ELF-1 (cell line): ENCODE results near the gene SLC15A3.
A peak's percentile ranks its signal among the peaks of the same experiment; 100 is the strongest.

Experiments used
- DNase-seq: peaks from one replicate; pipeline ENCODE4 v3.0.0-alpha.2; 2016; ENCODE audit warnings: low read depth, low spot score

SLC15A3 gene

GRCh38 chr11:60946601-60947264 is 5.2 kb downstream of the SLC15A3 start:
- no peak for DNase-seq

- no peak for DNase-seq
These were observed 6.7 kb downstream of the SLC15A3 start for GRCh38 chr11:60945295-60945667.

DNA sequence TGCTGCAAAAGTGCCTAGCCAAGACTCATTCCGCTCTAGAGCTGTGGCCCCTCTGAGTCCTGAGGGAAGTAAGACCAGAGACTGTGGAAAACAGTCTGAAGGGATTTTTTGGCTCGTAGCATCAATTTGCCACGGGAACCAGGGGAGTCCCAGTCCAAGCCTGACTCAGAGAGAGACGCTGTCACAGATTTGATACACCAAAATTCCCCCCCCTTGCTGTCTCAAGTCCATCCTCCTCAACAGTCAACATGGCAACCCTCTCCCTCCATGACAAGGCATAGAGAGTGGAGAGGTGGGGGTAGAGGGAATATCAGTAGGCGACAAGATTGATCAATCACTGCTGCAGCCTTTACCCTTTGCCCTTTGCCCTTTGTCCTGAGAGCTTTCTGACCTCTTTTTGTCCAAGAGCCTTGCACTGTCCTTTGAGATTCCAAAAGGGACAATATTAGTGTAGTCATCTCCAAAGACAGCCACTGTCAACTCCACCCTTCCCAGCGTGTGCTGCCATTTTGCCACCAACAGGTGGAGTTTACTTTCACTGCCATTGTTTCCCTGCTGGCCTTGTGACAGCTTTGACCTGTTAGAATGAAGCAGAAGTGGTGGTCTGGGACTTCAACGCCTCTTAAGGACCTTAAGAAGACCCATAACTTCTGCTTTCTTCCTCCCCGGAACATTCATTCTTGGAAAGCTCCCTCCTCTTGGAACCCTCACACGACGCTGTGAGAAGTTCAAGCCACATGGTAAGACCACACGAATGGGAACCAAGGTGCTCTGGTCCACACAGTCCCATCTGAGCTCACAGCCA is 7.3 kb downstream of the SLC15A3 start:
- peak; percentile 24 for DNase-seq

DNA sequence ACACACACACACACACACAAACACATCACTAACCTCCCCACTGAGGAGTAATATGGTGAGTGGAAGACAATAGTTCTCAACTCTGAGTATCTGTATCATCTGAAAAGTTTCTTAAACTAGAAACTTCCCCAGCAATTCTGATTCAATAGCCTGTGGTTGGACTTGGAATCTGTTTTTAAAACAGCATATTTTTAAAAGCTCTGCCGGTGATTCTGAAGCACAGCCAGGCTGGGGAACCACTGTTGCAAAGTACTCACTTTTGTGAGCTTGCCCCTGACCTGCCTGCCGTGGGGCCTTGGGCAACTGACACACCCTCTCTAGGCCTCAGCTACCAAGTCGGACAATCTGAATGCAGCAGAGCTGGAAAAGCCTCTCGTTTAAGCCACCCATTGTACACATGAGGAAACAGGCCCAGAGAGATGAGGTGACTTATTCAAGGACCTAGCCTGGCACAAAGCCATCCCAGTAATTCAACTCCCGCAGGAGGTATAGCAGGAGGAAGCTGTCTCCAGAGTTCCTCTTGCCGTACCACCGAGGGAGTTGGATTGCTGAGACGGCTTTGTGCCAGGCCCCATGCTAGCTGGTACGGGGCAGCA is 8.9 kb downstream of the SLC15A3 start:
- peak; percentile 31 for DNase-seq

DNA sequence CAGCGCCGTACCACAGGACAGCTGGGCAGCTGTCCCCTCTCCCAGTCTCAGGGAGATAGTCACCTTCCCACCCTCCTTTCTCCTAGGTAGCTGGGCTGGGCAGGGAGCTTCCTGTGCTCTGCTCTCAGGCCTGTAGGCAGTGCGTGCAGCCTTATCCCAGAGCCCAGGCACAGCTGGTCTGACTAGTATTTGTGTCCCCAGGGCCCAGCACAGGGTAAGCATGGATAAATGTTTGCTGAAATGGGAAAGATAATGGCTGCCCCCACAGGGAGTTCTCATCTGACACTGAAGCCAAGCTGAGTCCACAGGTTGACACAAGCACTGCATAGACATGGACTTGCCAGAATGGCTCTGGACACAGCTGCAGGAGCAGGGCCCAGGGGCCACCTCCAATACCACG is 9.8 kb downstream of the SLC15A3 start:
- DNase-seq: peak; percentile 75

DNA sequence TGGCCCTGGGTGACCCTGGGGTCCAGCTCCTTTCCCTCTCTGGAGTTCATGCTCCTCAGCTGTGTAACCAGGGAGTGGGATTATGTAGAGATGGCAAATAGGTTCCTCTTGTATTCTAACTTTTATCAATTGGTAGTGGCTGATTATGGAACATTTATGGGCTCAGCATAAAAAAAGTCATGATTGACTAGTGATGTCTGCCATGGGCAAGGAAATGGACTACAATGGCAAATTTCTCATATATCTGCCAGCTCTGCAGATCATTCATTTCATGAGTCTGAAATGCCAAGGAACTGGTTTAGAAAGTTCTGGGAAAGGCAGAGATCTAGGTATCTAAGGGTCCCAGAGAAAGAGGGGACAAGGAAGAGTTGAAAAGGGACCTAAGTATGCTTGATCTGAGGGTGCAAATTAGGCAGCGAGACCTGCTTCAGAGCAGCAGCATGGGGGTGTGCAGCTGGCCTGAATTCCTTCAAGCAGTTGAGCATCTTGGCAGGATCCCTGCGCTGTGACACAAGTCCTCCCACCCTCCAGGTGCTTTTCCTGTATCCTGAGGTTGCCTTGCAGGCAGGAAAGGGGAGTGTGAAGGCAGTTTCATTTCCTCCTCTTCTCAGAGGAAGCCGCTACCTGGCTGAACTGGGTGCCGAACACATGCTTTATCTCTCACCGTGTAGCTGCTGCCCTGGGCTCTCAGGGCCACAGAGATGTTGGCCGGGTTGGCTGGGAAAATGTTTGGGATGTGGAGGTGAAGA is 10.4 kb downstream of the SLC15A3 start:
- DNase-seq: peak; percentile 21

GRCh38 chr11:60939855-60940254 is 12.1 kb downstream of the SLC15A3 start:
- no peak for DNase-seq

GRCh38 chr11:60939301-60939700 is 12.7 kb downstream of the SLC15A3 start:
- DNase-seq: no peak

- no peak for DNase-seq
These were observed 13.5 kb downstream of the SLC15A3 start for GRCh38 chr11:60938500-60938899.

DNA sequence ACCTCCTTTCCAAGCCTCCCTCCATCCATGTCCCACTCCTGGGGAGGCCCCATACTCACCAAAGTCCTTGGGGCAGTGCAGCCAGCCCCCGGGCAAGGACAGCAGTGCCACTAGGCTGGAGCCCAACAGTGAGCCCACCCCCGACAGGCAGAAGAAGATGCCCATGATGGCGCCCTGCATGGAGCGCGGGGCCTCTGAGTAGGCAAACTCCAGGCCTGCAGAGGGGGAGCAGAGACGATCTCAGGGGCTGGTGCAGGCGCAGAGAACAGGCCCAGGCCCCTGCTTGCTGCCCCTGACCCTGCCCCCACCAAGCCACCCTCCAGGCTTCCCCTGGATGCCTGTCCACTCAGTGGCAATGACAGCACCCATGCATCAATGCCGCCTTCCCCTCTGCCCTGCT is 14.2 kb downstream of the SLC15A3 start:
- no peak for DNase-seq

DNA sequence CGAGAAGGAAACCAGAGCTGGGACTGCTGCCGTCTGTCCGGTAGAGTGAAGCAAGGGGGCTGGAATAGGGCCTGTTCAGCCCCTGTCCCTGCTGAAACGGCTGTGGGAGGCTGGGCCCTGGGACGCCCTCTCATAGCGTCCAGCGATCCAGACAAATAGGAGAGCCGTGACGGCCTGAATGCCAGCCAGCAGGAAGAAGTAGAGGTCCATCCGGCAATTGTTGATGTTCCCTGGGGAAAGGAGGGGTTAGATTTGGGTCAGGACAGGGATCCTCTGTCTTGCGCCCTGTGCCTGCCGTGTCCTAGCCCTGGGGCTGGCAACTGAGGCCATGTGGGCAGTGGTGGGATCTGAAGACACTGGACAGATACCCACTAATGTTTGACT is 14.8 kb downstream of the SLC15A3 start:
- DNase-seq: no peak

DNA sequence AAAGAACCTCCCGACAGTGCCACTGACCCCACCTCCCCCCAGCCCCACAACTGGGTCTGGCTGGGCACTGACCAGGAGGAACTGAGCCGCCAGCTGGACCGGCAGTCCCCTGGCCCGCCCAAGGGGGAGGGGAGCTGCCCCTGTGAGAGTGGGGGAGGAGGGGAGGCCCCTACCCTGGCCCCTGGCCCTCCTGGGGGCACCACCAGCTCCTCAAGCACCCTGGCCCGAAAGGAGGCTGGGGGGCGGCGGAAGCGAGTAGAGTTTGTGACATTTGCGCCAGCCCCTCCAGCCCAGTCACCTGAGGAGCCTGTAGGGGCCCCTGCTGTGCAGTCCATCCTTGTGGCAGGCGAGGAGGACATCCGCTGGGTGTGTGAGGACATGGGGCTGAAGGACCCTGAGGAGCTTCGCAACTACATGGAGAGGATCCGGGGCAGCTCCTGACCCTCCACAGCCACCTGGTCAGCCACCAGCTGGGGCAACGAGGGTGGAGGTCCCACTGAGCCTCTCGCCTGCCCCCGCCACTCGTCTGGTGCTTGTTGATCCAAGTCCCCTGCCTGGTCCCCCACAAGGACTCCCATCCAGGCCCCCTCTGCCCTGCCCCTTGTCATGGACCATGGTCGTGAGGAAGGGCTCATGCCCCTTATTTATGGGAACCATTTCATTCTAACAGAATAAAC is 15.4 kb downstream of the SLC15A3 start:
- no peak for DNase-seq

DNA sequence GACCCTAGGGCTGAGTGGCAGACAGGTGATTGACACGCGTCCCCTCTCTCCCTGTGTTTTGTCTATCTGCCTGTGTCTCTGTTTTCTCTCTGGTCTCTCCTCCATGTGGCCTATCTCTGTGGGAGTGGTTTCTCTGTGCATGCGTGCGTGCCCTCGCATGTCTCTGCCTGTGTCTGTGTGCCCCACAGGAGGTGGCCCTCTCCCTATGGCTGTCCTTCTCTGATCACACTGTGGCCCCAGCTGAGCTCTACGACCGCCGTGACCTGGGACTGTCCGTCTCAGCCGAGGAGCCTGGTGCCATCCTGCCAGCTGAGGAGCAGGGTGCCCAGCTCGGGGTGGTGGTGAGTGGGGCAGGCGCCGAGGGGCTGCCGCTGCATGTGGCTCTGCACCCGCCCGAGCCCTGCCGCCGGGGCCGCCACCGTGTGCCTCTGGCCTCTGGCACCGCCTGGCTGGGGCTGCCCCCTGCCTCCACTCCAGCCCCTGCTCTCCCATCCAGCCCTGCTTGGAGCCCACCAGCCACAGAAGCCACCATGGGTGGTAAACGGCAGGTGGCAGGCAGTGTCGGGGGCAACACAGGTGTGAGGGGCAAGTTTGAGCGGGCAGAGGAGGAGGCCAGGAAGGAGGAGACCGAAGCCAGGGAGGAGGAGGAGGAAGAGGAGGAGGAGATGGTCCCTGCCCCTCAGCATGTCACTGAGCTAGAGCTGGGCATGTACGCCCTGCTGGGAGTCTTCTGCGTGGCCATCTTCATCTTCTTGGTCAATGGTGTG is 16.1 kb downstream of the SLC15A3 start:
- DNase-seq: no peak

GRCh38 chr11:60934790-60935605 is 17.0 kb downstream of the SLC15A3 start:
- no peak for DNase-seq

GRCh38 chr11:60934124-60934789 is 17.7 kb downstream of the SLC15A3 start:
- no peak for DNase-seq

- no peak for DNase-seq
These were observed 18.4 kb downstream of the SLC15A3 start for GRCh38 chr11:60933416-60934123.

- peak; percentile 85 for DNase-seq
These were observed 19.2 kb downstream of the SLC15A3 start for GRCh38 chr11:60932605-60933356.

DNA sequence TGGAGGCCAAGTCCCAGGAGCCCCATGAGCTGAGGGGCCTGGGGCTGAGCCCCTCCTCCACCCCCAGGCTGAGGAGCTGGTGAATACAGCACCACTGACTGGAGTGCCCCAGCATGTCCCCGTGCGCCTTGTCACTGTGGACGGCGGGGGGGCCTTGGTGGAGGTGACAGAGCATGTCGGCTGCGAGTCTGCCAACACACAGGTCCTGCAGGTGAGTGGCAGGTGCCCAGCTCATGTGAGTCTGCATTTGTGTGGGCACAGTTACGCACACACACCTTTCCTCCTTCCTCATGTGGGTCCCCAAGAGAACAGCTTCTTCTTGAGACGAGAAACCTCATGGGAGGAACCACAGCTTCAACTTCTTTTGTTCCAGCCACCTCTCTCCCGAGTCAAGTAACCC is 20.1 kb downstream of the SLC15A3 start:
- DNase-seq: no peak
